Measurements from ENCODE around the gene KCNIP3.

GRCh38 chr2:95333056-95333455, 35.9 kb downstream of the KCNIP3 start:
- TF ChIP-seq CTCF (conservative IDR thresholded peaks at IDR 0.05) (no peak), ZFX (IDR thresholded peaks at IDR 0.05) (no peak)

All from C4-2B (cell line).